Right lobe of liver (tissue), 6 donors: Measurements from ENCODE around the gene TRO. TPM values are rescaled to one million over a fixed set of nuclear protein-coding genes. Genes with fewer than 3 reads are reported as not detected.

Experiments
- ATAC-seq, 4 donors: fragments of 200-7000 bp; cut with Tn5 transposase; one replicate each; pipeline ENCODE4 v1.9.1; 2020; ENCODE audit warnings: mild to moderate bottlenecking in 4 of 4, moderate library complexity in 4 of 4
- DNase-seq, 3 donors: peaks; one replicate each; pipeline ENCODE4 v3.0.0-alpha.2; 2020
- H3K27ac ChIP-seq, 3 donors: fragments of 200-600 bp; one replicate each; pipeline ENCODE4 v1.8.0; 2022
- H3K27me3 ChIP-seq, 2 donors: fragments of 200-600 bp; one replicate each; pipeline ENCODE4 v1.8.0; 2022
- H3K36me3 ChIP-seq, 4 donors: fragments of 200-600 bp; sonication (generic) in 1 of 4; one replicate each; pipeline versions ENCODE4 v1.5.1 to v1.8.0; 2017 to 2022; ENCODE audit warnings: control low read depth in 1 of 4
- H3K4me1 ChIP-seq, 4 donors: fragments of 200-600 bp; sonication (generic) in 1 of 4; one replicate each; pipeline versions ENCODE4 v1.5.1 to v1.8.0; 2017 to 2022; ENCODE audit warnings: control low read depth in 1 of 4
- H3K4me3 ChIP-seq, 3 donors: fragments of 200-600 bp; one replicate each; pipeline ENCODE4 v1.8.0; 2022
- H3K9me3 ChIP-seq, 4 donors: fragments of 200-600 bp; sonication (generic) in 1 of 4; one replicate each; pipeline versions ENCODE4 v1.5.1 to v1.8.0; 2017 to 2022; ENCODE audit warnings: control low read depth in 1 of 4
- POLR2A ChIP-seq: fragments of 450-650 bp; IDR thresholded peaks from one replicate; pipeline ENCODE4 v1.6.1; 2017; ENCODE audit warnings: antibody characterized with exemption, mild to moderate bottlenecking
- WGBS: methylation state at CpG from one replicate; pipeline ENCODE4 v1.1.6; 2018; ENCODE audit warnings: low coverage, low lambda C conversion rate; ENCODE audit not compliant: insufficient coverage; ENCODE audit errors: missing lambda C conversion rate; 5-methylcytosine and 5-hydroxymethylcytosine counted together
- intact Hi-C, 2 donors: fragments of 100-400 bp; cut with DNase I; formaldehyde crosslinking; loops; one replicate each; pipeline versions ENCODE4 v1.11.2 to v1.14.1; 2022
- total RNA-seq, 6 experiments: library from RNA; depleted of rRNA in 2 of 6; stranded (reverse); fragments of >200 nt in 2 of 6; fragmentation: NEBNext Ultra II Directional in 3 of 6; extraction: Animal tissue kit (Norgen Biotek cat#: 25700) in 3 of 6; gene quantifications; one replicate each; pipeline versions ENCODE4 v1.1.0 to v1.2.4, GENCODE V29; 2016 to 2023
- TF ChIP-seq, protein P1 (sequence below), 4 donors: fragments of 200-600 bp in 3 of 4; fragments of 450-650 bp in 1 of 4; IDR thresholded peaks; one replicate each; pipeline versions ENCODE4 v1.5.1 to v1.8.0; 2016 to 2022; ENCODE audit warnings: antibody characterized with exemption in 4 of 4, mild to moderate bottlenecking in 2 of 4
- donor health status: DM: no; HTN: yes; CAD: no.
- donor health status: DM: no; HTN: no; CAD: no.
- donor health status: DM: no; HTN: no; CAD: no.
- donor health status: DM: no; HTN: yes; CAD: no.
- donor health status: DM: no; HTN: yes; CAD: no.

The TRO gene
- total RNA-seq, 6 experiments from 2014 or later, result 0.06 to 1.4 (median 0.49) TPM

DNA sequence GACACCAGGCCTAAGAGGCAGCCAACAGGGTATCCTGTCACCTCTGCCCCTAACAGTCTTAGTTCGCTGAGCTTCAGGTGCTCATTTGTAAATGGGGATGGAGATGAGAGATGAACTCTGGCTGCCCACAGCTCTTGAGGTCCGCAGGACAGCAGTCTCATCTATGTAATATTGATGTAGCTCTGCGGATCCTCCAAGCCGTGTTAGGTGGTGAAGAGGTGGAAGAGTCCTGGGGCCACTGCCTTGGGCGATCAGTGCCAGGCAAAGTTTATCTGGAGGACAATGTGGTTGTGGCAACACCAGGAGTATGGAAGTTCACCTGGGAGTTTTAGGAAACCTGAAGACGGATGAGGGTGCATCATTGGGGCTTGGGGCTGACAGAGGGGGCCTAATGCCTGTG, 13.4 kb downstream of the TRO start:
- Histone ChIP-seq H3K27me3 (no peaks in the 10 kb centered on the region), H3K27ac (no peak overlapping the region), H3K4me3 (no peak overlapping the region), H3K4me1 (no peaks in the 10 kb centered on the region), H3K9me3 (no peaks in the 10 kb centered on the region), H3K36me3 (peaks cover 0 to 5% (median 0%) of the 10 kb centered on the region in 4 donors)
- DNase-seq (no peak), ATAC-seq (no peak)
- TF ChIP-seq POLR2A, result no peak
- TF ChIP-seq, protein P1, sequence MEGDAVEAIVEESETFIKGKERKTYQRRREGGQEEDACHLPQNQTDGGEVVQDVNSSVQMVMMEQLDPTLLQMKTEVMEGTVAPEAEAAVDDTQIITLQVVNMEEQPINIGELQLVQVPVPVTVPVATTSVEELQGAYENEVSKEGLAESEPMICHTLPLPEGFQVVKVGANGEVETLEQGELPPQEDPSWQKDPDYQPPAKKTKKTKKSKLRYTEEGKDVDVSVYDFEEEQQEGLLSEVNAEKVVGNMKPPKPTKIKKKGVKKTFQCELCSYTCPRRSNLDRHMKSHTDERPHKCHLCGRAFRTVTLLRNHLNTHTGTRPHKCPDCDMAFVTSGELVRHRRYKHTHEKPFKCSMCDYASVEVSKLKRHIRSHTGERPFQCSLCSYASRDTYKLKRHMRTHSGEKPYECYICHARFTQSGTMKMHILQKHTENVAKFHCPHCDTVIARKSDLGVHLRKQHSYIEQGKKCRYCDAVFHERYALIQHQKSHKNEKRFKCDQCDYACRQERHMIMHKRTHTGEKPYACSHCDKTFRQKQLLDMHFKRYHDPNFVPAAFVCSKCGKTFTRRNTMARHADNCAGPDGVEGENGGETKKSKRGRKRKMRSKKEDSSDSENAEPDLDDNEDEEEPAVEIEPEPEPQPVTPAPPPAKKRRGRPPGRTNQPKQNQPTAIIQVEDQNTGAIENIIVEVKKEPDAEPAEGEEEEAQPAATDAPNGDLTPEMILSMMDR (IDR thresholded peaks at IDR 0.05), result no peak
- intact Hi-C loops, result no loop called here
- 49% methylated on average over 5 of the region's 6 CpGs for WGBS

DNA sequence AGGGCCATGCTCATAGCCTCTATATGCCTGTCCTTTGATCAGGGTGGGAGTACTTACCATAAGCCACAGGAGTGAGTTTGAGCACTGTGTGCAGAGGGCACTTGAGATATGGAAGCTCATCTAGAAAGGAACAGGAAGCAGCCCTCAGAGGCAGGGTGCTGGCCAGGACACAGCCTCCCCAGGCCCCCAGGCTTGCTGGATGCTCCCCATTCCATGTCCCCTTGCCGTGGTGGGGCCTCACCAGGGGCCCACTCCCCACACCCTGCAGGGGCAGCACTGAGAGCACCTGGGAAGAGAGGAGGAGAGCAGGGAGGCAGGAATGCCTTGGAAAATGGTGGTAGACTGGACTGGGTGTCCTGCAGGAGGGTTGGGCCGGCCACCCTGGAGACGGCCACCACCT, 14.3 kb downstream of the TRO start:
- intact Hi-C loops, result no loop called here
- Histone ChIP-seq H3K36me3 (peaks cover 0 to 5% (median 0%) of the 10 kb centered on the region in 4 donors), H3K27ac (no peak overlapping the region), H3K4me3 (no peak overlapping the region), H3K27me3 (no peaks in the 10 kb centered on the region), H3K4me1 (no peaks in the 10 kb centered on the region), H3K9me3 (no peaks in the 10 kb centered on the region)
- DNase-seq, result peak in 1 of 3 donors; percentile 38
- no CpG with 5 or more reads among the region's 3 CpGs for WGBS
- TF ChIP-seq POLR2A, result no peak
- TF ChIP-seq, protein P1 (IDR thresholded peaks at IDR 0.05), result no peak
- ATAC-seq, result no peak

- ATAC-seq, result no peak
- no peaks in the 10 kb centered on the region for H3K4me1 ChIP-seq
- no CpG with 5 or more reads among the region's 4 CpGs for WGBS
- no peaks in the 10 kb centered on the region for H3K27me3 ChIP-seq
- intact Hi-C loops, result no loop called here
- TF ChIP-seq, protein P1 (IDR thresholded peaks at IDR 0.05), result no peak
- H3K27ac ChIP-seq, result no peak overlapping the region
- no peak overlapping the region for H3K4me3 ChIP-seq
- H3K36me3 ChIP-seq, result peaks cover 0 to 5% (median 0%) of the 10 kb centered on the region in 4 donors
- no peak for DNase-seq
- no peaks in the 10 kb centered on the region for H3K9me3 ChIP-seq
These were observed 14.7 kb downstream of the TRO start for GRCh38 chrX:54935306-54935705.

DNA sequence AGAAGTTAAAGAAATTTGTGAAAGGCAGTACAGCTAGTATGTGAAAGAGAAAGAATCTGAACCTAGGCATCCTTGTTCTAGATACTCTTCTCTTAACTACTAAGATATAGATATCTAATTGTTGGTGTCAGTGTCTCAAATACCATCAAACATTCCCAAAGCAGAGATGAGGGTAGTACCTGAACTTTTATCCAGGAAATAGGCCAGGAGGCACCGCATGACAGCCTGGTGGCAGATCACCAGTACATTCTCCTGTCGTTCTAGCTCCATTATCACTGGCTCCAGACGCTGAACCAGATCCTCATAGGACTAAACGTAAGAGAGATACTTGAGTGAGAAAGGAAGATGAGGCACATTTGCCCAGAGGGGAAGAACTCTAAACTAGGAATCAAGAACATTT, 16.8 kb downstream of the TRO start:
- ATAC-seq (no peak), DNase-seq (no peak)
- WGBS, result 57% methylated on average over 3 of the region's 4 CpGs
- no peak overlapping the region for H3K27ac ChIP-seq
- TF ChIP-seq, protein P1 (IDR thresholded peaks at IDR 0.05), result no peak
- TF ChIP-seq POLR2A, result no peak
- H3K4me1 ChIP-seq, result no peaks in the 10 kb centered on the region
- H3K9me3 ChIP-seq, result no peaks in the 10 kb centered on the region
- intact Hi-C loops, result no loop called here
- no peaks in the 10 kb centered on the region for H3K27me3 ChIP-seq
- no peak overlapping the region for H3K4me3 ChIP-seq
- H3K36me3 ChIP-seq, result peaks cover 0 to 5% (median 0%) of the 10 kb centered on the region in 4 donors

DNA sequence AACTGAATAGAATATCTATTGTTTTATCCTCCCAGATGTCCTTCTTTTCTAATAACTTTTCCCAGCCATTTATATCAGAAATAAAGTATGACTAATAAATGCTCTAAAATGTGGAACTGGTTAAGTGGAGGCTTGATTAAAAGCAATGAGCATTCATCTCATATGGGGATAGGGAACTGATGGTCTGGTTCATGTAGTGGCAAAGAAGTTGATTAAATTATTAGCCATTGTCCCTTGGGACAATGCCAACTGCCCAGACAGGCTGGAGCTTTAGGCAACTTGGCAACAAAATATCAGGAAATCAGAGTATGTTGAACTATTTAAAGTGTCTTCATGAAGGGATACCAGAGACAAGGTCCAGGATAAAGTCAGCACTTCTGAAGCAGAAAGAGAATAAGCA, 24.2 kb downstream of the TRO start:
- intact Hi-C loops, result no loop called here
- TF ChIP-seq, protein P1 (IDR thresholded peaks at IDR 0.05), result no peak
- no peak for TF ChIP-seq POLR2A
- Histone ChIP-seq H3K4me3 (no peak overlapping the region), H3K27me3 (no peaks in the 10 kb centered on the region), H3K4me1 (no peaks in the 10 kb centered on the region), H3K9me3 (no peaks in the 10 kb centered on the region), H3K27ac (no peak overlapping the region), H3K36me3 (no peaks in the 10 kb centered on the region)
- no peak for ATAC-seq
- DNase-seq, result no peak
